ENCODE measurements around the gene IFT122.

Gene IFT122

GRCh38 chr3:129399895-129400357 is 40.1 kb upstream of the IFT122 start:
- no peak for TF ChIP-seq CTCF (IDR thresholded peaks at IDR 0.05; ENCODE audit: insufficient read depth, low read depth, low read length, missing control alignments)
- H3K4me3 ChIP-seq (ENCODE audit: low read length) = peak overlapping the region; percentile 7
- DNase-seq (ENCODE audit: low read depth) = no peak

DNA sequence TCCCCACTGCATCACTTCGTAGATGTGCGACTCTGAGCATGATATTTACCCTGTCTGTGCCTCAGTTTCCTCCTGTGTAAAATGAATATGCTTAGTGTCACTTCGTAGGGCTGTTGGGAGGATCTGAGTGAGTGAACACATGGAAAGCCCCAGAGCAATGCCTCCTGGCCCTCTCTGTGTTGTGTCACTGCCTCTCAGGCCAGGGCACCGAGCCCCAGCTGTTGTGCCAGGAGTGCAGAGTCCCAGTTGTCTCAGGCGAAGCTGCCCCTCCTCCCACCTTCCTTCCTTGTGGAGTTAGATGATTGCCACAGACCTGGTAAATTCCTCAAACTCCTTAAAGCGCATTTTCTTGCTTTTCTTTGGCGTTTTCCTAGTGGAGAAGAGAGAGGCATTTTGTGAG is 37.8 kb upstream of the IFT122 start:
- H3K4me3 ChIP-seq (ENCODE audit: low read length) = no peak overlapping the region

GRCh38 chr3:129402616-129403015 is 37.4 kb upstream of the IFT122 start:
- no peak overlapping the region for H3K4me3 ChIP-seq (ENCODE audit: low read length)
- no peak for TF ChIP-seq CTCF (IDR thresholded peaks at IDR 0.05; ENCODE audit: insufficient read depth, low read depth, low read length, missing control alignments)
- DNase-seq (ENCODE audit: low read depth) = no peak

More for the DNA sequence above, 37.8 kb upstream of the IFT122 start:
- no peak for TF ChIP-seq CTCF (IDR thresholded peaks at IDR 0.05; ENCODE audit: insufficient read depth, low read depth, low read length, missing control alignments)
- no peak for DNase-seq (ENCODE audit: low read depth)

- TF ChIP-seq CTCF (IDR thresholded peaks at IDR 0.05; ENCODE audit: insufficient read depth, low read depth, low read length, missing control alignments) = no peak
- no peak for DNase-seq (ENCODE audit: low read depth)
- H3K4me3 ChIP-seq (ENCODE audit: low read length) = no peak overlapping the region
These were observed 36.6 kb upstream of the IFT122 start for GRCh38 chr3:129403450-129403849.

DNA sequence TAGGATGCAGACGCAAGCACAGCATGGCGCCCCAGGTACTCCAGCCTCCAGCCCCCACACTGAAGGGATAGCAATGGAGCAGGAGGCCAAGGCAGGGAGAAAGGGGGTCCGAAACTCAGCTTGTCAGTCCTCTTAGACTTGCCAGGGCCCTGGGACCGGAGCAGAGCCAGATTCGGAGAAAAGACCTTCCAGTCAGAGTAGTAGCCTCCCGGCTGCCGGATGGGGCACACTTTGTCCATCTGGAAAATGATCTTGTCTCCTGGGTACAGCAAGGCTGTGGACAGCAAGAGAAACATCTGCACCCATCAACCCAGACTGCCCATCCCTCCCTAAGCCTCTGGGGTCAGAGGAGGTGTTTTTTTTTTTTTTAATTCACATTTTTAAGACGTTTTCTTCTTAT is 35.9 kb upstream of the IFT122 start:
- no peak for TF ChIP-seq CTCF (IDR thresholded peaks at IDR 0.05; ENCODE audit: insufficient read depth, low read depth, low read length, missing control alignments)
- H3K4me3 ChIP-seq (ENCODE audit: low read length) = no peak overlapping the region
- DNase-seq (ENCODE audit: low read depth) = no peak

DNA sequence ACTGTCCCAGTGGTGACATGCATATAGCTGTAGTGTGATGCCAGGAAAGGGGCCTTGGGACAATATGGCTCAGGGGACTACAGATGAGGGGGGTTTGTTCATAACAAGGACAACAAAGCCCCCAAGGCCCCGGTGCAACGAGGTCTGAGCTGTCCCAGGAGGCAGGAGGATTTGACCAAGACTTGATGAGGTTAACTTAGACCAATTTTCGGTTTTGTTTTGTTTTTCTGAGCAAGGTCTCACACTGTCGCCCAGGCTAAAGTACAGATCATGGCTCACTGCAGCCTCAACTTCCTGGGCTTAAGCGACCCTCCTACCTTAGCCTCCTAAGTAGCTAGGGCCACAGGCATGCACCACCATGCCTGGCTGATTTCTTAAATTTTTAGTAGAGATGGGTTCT is 35.4 kb upstream of the IFT122 start:
- H3K4me3 ChIP-seq (ENCODE audit: low read length) = no peak overlapping the region
- no peak for TF ChIP-seq CTCF (IDR thresholded peaks at IDR 0.05; ENCODE audit: insufficient read depth, low read depth, low read length, missing control alignments)
- no peak for DNase-seq (ENCODE audit: low read depth)

GRCh38 chr3:129409541-129409940 is 30.5 kb upstream of the IFT122 start:
- no peak for DNase-seq (ENCODE audit: low read depth)
- no peak overlapping the region for H3K4me3 ChIP-seq (ENCODE audit: low read length)
- no peak for TF ChIP-seq CTCF (IDR thresholded peaks at IDR 0.05; ENCODE audit: insufficient read depth, low read depth, low read length, missing control alignments)

Data from epithelial cell of esophagus (primary cell).